Heart left ventricle (tissue), 16 donors: ENCODE results near the gene TMEFF1. TPM values are rescaled to one million over a fixed set of nuclear protein-coding genes. Genes with fewer than 3 reads are reported as not detected.
A peak's percentile ranks its signal among the peaks of the same experiment; 100 is the strongest.

Source experiments
- ATAC-seq, 4 donors: fragments of 200-7000 bp; cut with Tn5 transposase; one replicate each; pipeline ENCODE4 v1.9.1; 2020 to 2022; ENCODE audit warnings: moderate library complexity in 4 of 4, mild to moderate bottlenecking in 3 of 4, moderate number of reproducible peaks in 1 of 4
- DNase-seq, 5 donors: peaks; one replicate each; pipeline ENCODE4 v3.0.0-alpha.2; 2020
- H3K27ac ChIP-seq, 12 donors: fragments of 200-600 bp; sonication (generic) in 4 of 12; one replicate each; pipeline versions ENCODE4 v1.5.0 to v1.8.0; 2016 to 2022; ENCODE audit warnings: mild to moderate bottlenecking in 2 of 12
- H3K27me3 ChIP-seq, 9 donors: fragments of 200-600 bp; sonication (generic) in 2 of 9; one replicate each; pipeline versions ENCODE4 v1.5.1 to v1.8.0; 2016 to 2022; ENCODE audit warnings: mild to moderate bottlenecking in 3 of 9
- H3K36me3 ChIP-seq, 9 donors: fragments of 200-600 bp; sonication (generic) in 2 of 9; one replicate each; pipeline versions ENCODE4 v1.5.0 to v1.8.0; 2018 to 2022; ENCODE audit warnings: mild to moderate bottlenecking in 2 of 9
- H3K4me1 ChIP-seq, 12 donors: fragments of 200-600 bp; sonication (generic) in 4 of 12; one replicate each; pipeline versions ENCODE4 v1.5.0 to v1.8.0; 2016 to 2022; ENCODE audit warnings: mild to moderate bottlenecking in 3 of 12
- H3K4me3 ChIP-seq, 12 donors: fragments of 200-600 bp; sonication (generic) in 4 of 12; one replicate each; pipeline versions ENCODE4 v1.5.0 to v1.8.0; 2017 to 2022; ENCODE audit warnings: mild to moderate bottlenecking in 9 of 12, moderate library complexity in 4 of 12
- H3K9me3 ChIP-seq, 12 donors: fragments of 200-600 bp; sonication (generic) in 4 of 12; one replicate each; pipeline versions ENCODE4 v1.5.0 to v1.8.0; 2016 to 2022; ENCODE audit warnings: mild to moderate bottlenecking in 1 of 12
- CTCF ChIP-seq, 12 donors: fragments of 200-600 bp; sonication (generic) in 4 of 12; IDR thresholded peaks; one replicate each; pipeline versions ENCODE4 v1.5.0 to v1.8.0; 2018 to 2022; ENCODE audit warnings: antibody characterized with exemption in 12 of 12, mild to moderate bottlenecking in 5 of 12
- POLR2A ChIP-seq, 2 donors: fragments of 450-650 bp; IDR thresholded peaks; one replicate each; pipeline ENCODE4 v1.6.1; 2017; ENCODE audit warnings: antibody characterized with exemption in 2 of 2, mild to moderate bottlenecking in 2 of 2, moderate library complexity in 2 of 2
- WGBS, 4 donors: extraction: QIAGEN DNeasy Blood & Tissue Kit in 2 of 4; methylation state at CpG; one replicate each; pipeline versions ENCODE4 v1.1.5 to v1.1.7; 2013 to 2018; 5-methylcytosine and 5-hydroxymethylcytosine counted together
- intact Hi-C, 10 donors: fragments of 100-400 bp; cut with DNase I; formaldehyde crosslinking; loops; one replicate each; pipeline versions ENCODE4 v1.11.1 to v1.14.2; 2022
- polyA plus RNA-seq, 2 donors: library from polyadenylated mRNA; stranded (reverse); fragments of 200-250 nt; gene quantifications; one replicate each; pipeline ENCODE4 v1.2.3, GENCODE V29; 2013
- total RNA-seq, 9 donors: library from RNA; depleted of rRNA in 2 of 9; stranded (reverse); fragments of >200 nt in 2 of 9; fragmentation: NEBNext Ultra II Directional in 3 of 9; extraction: Animal tissue kit (Norgen Biotek cat#: 25700) in 3 of 9; gene quantifications; one replicate each; pipeline versions ENCODE4 v1.1.0 to v1.2.4, GENCODE V29; 2016 to 2023
- donor health status: ischemic (EF 13 %, LVEDD 7.1; RV severe dilation, severe dysfunction).
- donor health status: healthy with polysubstance abuse.
- donor health status: DM: no; HTN: yes; CAD: no.
- donor health status: DM: no; HTN: no; CAD: no.
- donor health status: ischemic (EF 25% LVEDD 6.9; RV normal size, moderate dysfunction).
- donor health status: ischemic (EF 25% LVEDD 5.7; RV mildly dilated, moderate dysfunction).
- donor health status: healthy.
- donor health status: DM: yes; HTN: yes; CAD: no.
- donor health status: ischemic (EF 35%, LVEDD 5.7; RV mildly dilated, moderate dysfunction).
- donor health status: nonischemic (EF 11% LVEDD 7.7; RV severe dilation, severe dysfunction).
- donor health status: DM: yes; HTN: yes; CAD: no.
- donor health status: PGD.
- donor health status: ischemic (EF 29% LVEDD 5.4; RV normal size, mild dysfunction).
- donor health status: nonischemic (EF 23%, LVEDD 6.1; RV moderate dilation, normal function).

The TMEFF1 gene
- total and polyA plus RNA-seq, 11 donors, result 0.03 to 1.1 (median 0.19) TPM; not detected in 4

DNA sequence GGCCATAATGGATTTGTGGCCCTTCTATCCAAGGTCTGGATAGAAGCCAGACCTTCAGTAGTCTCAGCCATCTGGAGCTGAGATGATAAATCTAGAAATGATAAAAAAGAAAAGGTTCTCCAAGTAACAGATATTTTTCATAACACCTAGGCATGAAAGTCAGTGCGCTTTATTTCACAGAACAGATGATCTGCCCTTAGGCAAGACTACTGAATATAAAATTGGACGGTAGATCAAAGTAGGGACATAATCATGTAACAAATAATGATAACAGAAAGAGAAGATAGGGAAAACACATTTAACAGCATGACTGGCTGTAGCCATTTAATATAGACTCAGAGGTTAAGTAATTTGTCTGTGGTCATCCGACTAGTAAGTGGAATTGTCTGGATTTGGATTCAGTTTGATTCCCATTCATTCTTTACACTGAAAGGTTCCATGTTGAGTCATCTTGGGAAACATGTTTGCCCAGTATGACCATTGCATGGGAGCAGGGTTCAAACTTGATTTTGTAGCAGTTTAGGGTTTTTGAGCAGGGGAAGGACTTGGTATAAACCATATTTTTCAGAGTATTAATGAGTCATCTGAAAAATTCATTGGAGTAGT lies 100.8 kb downstream of the TMEFF1 start:
- H3K9me3 ChIP-seq, result peaks cover 0 to 4% (median 0%) of the 10 kb centered on the region in 12 donors
- no peak for DNase-seq
- H3K27me3 ChIP-seq, result no peaks in the 10 kb centered on the region
- no peak for ATAC-seq
- no peak overlapping the region for H3K27ac ChIP-seq
- H3K4me1 ChIP-seq, result no peaks in the 10 kb centered on the region
- intact Hi-C loops, result no loop called here
- peaks cover 0 to 3% (median 0%) of the 10 kb centered on the region in 9 donors for H3K36me3 ChIP-seq
- TF ChIP-seq POLR2A (IDR thresholded peaks at IDR 0.05) (no peak), CTCF (IDR thresholded peaks at IDR 0.05) (no peak)
- 88 to 93% (median 90%) methylated on average over 3 of the region's 3 CpGs for WGBS, 4 donors
- no peak overlapping the region for H3K4me3 ChIP-seq

DNA sequence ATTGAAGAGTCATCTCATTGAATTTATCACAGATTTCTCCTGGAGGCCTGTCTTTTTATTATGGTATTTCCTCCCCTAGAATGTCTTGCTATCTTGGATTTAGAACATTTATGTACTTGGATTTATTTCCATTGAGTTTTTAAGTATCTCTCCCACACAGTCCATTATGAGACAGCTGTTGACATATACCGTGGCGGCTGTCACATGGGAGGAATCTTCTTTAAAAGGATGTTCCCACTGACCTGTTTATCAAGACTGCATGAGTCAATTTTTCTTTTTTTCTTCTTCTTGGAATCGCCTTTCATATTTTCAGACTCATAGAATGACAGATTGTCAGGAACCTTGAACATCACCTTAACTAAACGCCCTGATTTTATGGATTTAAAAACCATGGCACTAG lies 102.1 kb downstream of the TMEFF1 start:
- Histone ChIP-seq H3K27ac (no peak overlapping the region), H3K4me3 (no peak overlapping the region), H3K36me3 (peaks cover 0 to under 1% (median 0%) of the 10 kb centered on the region in 9 donors), H3K4me1 (no peaks in the 10 kb centered on the region), H3K27me3 (no peaks in the 10 kb centered on the region), H3K9me3 (peaks cover 0 to 1% (median 0%) of the 10 kb centered on the region in 12 donors)
- TF ChIP-seq POLR2A (IDR thresholded peaks at IDR 0.05), result no peak
- no peak for TF ChIP-seq CTCF (IDR thresholded peaks at IDR 0.05)
- 81 to 86% (median 86%) methylated on average over 4 of the region's 4 CpGs for WGBS, 4 donors
- DNase-seq (no peak), ATAC-seq (no peak)
- intact Hi-C loops, result loop anchor here in 1 of 10 donors (5.0 kb wide), 1 partner anchor 73 kb away; no protein-coding TSS in a partner anchor

DNA sequence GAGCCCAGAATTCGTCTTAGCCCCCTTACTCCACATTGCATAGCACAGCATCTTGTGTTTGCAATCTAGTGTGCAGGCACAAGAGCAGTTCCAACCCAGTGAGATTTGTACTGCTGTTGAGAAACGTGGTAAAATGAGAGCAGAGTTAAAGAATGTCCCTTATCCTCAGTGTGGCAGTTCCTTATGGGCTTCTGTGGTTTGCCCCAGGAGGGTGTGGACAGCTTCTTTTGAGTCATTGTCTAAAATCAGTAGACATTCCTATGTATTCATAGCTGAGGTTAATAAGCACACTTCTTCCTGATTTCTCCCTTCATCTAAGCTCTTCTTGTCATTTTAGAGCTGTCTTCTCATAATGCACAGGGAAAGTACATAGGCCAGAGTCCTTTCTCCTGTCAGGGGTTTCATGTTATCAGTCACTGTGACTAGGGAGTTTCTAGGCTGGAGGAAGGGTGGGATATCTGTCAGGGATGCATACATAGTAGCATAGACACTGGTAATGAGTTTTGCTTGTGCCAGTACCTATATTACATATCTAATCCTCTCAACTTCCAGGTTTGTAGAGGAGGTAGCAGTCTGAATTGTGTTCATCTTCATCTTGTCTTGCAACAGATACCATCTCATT lies 102.9 kb downstream of the TMEFF1 start:
- ATAC-seq (no peak), DNase-seq (no peak)
- H3K27me3 ChIP-seq, result no peaks in the 10 kb centered on the region
- no peak overlapping the region for H3K4me3 ChIP-seq
- H3K36me3 ChIP-seq, result no peaks in the 10 kb centered on the region
- TF ChIP-seq CTCF (IDR thresholded peaks at IDR 0.05) (no peak), POLR2A (IDR thresholded peaks at IDR 0.05) (no peak)
- H3K4me1 ChIP-seq, result no peaks in the 10 kb centered on the region
- H3K27ac ChIP-seq, result no peak overlapping the region
- H3K9me3 ChIP-seq, result no peaks in the 10 kb centered on the region
- WGBS, 4 donors, result 57 to 67% (median 62%) methylated on average over 2 of the region's 2 CpGs
- intact Hi-C loops, result loop anchor here in 1 of 10 donors (5.0 kb wide), 1 partner anchor 74 kb away; no protein-coding TSS in a partner anchor

- peak within 1 kb of the TSS; percentile 29 to 90 (median 69) for H3K27ac ChIP-seq
- intact Hi-C loops, result loop anchor here in 1 of 10 donors (5.0 kb wide), 1 partner anchor 76 kb away; no protein-coding TSS in a partner anchor
- WGBS, 4 donors, result 46 to 55% (median 52%) methylated on average over 10 of the region's 10 CpGs
- H3K36me3 ChIP-seq, result no peaks in the 10 kb centered on the region
- no peaks in the 10 kb centered on the region for H3K27me3 ChIP-seq
- DNase-seq (peak in 3 of 5 donors; percentile 40 to 65 (median 54)), ATAC-seq (peak; percentile 82 to 95 (median 90))
- H3K4me3 ChIP-seq, result peak within 1 kb of the TSS in 11 of 12 donors; percentile 21 to 60 (median 51)
- peak in 1 of 2 donors; percentile 12 for TF ChIP-seq POLR2A (IDR thresholded peaks at IDR 0.05)
- TF ChIP-seq CTCF (IDR thresholded peaks at IDR 0.05), result no peak
- no peaks in the 10 kb centered on the region for H3K9me3 ChIP-seq
- peaks cover 0 to 10% (median 0%) of the 10 kb centered on the region in 12 donors for H3K4me1 ChIP-seq
Measured at GRCh38 chr9:100577776-100578448, 105.0 kb downstream of the TMEFF1 start, which contains the start of gene CAVIN4. TSS of gene CAVIN4 (plus strand) at chr9:100578079. CDS start at chr9:100578144, 65 bp downstream.
